ENCODE data around the gene CENPP.

The CENPP gene

GRCh38 chr9:92482329-92482728 lies 156.6 kb downstream of the CENPP start, which contains the start of gene ASPN:
Gene ASPN, minus strand, starts transcription at chr9:92482506.
- DNase-seq: peak; percentile 76

DNA sequence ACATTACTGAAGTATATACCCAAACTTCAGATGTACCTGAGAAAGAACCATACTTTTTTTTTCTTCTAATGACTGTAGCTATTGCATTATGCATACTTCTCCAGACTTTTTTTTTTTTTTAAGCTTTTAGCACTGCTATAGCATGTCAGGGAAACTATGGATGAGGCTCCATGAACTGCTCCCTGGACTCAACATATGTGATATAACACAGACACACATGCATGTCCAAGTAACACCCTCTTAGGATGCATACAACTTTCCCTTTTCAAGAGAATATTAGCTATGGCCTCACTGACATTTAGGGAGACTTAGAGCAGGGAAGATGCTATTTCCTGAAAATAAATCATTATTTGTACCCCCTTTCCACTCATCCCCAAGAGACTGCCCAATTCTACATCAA lies 157.1 kb downstream of the CENPP start:
- no peak for DNase-seq

GRCh38 chr9:92483627-92484545 lies 158.1 kb downstream of the CENPP start:
- peak; percentile 48 for DNase-seq

GRCh38 chr9:92484563-92484962 lies 158.8 kb downstream of the CENPP start:
- DNase-seq: no peak

GRCh38 chr9:92486371-92486770 lies 160.6 kb downstream of the CENPP start:
- no peak for DNase-seq

DNA sequence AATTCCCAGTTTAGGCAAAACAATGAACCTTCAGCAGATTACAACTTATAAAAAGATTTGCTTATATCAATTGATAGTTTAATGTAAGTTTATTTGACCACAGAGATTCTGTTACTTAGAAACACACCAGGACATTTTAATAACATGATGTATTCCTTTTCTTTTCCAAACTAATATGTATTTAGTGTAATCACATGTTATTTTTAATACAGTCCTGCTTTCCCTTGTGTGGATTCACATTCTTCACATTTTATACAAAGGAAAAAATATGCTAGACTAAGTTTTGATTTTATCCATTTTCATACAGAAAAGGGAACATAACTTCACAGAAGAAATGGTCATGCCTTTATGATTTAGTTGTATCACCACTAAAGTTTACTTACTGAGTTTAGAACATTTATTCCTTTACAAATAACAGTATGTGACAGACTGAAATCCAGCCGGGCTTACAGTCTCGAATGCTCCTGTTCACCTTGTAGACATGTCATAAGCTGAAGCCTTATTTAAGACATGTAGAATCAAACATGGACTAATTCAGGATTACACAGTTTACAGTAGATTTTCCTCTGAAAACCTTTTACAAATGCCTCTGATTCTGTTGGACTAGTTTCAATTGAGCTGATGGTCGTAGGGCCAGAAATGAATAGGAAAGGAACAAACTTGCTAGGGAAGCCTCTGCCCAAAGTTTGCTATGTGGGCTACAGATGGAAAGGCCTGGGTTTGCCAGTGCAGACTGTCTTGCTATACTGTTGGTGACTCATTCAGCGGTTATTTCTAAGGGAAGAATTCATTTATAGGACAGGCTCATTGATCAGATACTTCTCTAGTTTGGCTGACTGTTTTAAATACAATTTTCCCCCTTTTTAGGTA lies 163.2 kb downstream of the CENPP start:
- DNase-seq: peak; percentile 75

DNA sequence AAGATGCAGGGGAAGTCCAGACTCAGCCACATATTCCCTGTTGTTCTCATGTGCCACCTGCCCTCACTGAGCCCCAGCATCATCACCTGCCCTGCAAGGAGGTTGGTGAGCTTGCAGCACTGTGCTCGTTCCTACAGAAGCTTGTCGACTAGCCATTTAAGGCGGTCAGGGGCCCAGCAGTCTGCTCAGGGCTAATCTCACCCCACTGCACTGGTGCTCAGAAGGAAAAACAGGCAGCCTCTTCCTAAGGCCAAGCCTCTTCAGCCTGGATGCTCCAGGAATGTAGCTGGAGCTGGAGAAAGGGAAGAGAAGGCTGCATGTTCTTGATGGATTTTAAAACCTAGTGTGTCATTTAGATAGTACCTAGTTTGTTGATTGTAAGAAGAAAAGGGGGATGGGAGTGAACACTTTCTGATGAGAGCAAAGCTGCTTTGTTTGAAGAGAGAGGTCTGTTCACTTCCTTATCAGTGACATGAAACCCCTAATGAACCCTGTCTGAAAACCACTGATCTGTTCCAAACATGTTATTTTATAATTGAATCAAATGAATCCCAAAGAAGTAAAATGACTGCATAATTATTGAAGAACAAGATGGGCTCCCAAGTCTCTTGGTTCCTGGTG lies 167.1 kb downstream of the CENPP start:
- DNase-seq: no peak

DNA sequence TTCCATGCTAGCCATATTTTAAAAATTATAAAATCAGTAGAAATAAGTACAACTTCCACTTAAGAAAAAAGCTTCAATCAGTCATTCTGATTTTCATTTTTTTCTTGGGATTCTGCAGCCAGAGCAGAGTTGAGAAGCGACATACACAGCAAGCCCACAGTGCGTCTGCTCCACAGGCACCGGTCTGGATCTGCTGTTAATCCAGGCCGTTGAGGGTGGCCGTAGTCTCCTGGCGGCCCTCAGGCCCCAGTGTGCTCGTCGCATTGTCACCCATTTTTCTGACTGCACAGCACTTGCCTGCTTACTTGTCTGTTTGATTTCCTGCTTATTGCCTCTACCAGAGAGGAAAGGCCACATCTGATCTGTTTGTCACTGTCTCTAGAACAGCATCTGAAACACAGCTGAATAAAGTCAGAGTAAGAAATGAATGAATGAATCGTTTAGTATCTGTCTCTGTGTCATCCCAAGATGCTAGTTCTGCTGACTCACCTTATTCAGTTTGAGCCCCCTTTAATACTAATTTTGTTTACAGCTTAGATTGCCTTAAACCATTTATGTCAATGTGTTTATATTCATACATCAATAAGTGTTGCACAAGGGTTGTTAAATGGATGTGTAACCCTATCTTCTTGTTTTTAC lies 168.1 kb downstream of the CENPP start:
- DNase-seq: no peak

- DNase-seq: peak; percentile 77
Observed at GRCh38 chr9:92494856-92495255, 169.1 kb downstream of the CENPP start.

DNA sequence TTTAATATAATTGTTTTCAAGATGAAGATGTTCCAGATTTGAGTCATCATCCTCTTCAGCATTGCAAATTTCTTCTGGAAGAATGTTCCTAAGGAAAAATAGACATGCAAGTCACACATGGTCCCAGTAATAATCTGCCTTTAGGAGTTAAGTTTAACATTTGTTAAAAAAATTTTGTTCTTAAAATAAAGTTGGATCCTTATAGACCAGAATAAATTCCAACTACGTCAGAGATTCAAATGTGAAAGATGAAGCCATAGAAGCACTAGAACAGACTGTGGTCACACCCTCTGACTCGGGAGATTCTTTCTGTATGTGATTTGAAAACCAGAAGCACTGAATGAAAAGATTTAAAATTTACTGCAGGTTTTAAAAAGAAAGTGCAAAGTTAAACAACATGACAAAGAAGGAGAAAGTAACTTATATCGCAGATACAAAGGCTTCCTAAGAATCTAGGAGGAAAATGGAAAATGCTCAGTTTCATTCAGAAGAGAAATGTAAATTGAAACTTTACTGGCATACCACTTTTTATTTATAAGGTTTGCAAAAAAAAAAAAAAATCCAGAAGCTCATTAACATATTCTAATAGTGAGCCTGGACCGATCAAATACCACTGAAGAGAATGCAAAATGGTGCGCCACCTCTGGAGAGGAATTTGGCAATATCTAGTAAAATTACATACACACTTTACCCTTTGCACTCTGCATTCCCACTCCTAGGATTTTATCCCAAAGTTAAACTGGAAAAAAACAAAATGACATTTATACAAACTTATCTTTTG lies 170.8 kb downstream of the CENPP start:
- DNase-seq: peak; percentile 65

DNA sequence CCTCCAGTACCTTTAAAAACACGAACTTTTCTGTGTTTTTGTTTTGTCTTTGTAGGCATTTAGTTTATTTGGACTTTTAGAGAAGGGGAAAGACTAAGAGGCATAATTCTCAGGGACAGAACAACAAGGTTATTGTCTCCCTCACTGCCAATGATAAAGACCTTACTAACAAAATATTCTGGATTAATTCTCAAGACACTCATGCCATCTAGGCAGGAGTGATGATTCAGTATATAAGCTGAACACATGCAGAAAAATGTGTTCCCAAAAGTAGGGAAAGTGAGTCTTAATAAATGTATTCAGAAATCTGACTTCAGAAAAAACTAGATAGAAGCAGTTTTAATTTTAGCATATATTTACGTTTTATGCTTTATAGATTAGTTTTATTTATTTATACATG lies 173.9 kb downstream of the CENPP start:
- peak; percentile 33 for DNase-seq

GRCh38 chr9:92500725-92501124 lies 175.0 kb downstream of the CENPP start:
- DNase-seq: no peak

- peak; percentile 28 for DNase-seq
Observed at GRCh38 chr9:92501671-92502393, 176.1 kb downstream of the CENPP start.

DNA sequence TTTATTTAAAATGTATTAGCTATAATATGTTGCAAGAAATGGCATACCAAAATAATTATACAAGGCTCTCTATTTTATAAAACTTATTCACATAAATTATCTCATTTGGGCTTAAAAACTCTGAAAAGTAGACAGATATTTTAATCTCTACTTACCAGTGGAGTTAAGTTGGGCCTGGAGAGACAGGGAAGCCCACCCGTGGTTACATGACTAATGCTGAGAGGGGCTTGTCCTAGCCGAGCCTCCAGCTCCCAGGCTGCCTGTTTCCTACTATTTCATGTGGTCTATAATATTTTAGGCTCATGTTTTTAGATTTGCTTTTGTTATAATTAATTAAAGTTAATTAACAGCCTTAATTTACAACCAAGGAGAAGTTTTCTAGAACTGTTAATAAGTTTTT lies 177.4 kb downstream of the CENPP start:
- no peak for DNase-seq

DNA sequence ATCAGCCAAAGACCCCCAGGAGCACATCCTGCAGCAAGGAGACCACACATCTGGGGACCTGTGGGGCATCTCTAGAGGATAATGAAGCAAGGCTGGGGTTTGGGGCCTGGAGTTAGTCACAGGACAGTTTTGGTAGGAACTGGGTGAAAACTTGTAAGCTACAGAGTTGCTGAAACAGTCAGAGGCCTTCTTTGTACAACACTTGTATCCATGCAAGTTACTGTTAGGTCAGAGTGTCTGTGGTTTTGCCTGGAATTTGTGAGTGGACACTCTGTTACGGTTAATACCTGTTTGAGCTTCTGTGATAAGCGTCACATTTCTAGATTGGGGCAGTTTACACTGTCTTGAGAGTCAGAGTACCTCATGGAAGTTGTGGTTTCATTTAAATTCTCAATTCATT lies 179.1 kb downstream of the CENPP start:
- DNase-seq: no peak

- DNase-seq: peak; percentile 99
Observed at GRCh38 chr9:92506184-92506857, 180.6 kb downstream of the CENPP start.

DNA sequence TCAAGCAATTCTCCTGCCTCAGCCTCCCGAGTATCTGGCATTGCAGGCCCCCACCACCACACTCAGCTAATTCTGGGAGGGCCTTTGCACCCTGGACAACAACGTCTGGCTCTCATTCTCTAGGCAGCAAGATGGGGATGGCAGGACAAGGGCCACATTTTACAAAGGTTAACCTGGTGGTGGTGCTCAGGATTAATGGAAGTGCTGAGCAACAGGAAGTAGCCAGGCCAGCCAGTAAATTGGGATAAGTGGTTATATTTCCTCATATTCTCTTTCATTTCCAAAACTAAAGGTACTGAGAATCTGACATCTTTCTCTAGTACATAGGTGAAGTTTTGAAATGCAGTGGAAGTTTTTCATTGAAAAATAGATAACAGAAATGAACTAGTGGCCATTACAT lies 181.3 kb downstream of the CENPP start:
- DNase-seq: peak; percentile 30

- no peak for DNase-seq
Observed at GRCh38 chr9:92507496-92507895, 181.7 kb downstream of the CENPP start.

DNA sequence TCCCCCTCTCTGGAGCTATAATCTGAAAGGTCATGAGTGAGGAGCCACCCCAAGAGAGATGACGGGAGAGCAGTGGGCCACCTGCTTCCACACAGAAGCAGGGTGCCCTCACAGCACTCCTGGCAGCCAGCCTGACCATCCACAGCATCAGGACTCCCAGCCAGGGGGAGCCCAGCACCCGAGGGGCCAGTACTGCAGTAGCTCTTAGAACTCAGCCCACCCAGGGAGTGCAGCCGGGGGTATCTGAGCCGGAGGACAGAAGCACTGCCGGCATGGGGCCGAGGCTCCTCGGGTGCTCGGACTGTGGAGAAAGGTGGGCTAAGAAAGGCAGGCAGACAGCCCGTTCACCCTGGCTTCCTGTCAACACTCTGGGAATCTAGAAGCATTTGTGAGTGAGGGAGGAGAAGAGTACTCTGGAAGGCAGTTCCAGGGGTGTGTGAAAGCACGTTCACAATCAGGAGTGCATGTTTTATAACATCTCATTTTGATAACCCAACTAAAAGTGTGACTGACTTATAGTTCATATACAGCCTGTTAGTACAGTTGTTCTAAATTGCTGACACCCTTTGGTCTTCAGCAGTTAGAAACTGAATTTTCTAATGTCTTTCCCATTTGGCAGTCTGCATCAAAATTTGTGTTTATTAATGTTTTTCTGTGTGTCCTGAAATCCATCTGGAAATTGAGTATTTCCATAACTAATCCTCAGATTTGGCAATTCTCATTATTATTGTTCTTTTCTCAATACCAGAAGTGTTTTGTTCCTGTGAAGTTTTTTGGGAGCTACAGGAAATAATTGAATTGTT lies 182.5 kb downstream of the CENPP start:
- DNase-seq: peak; percentile 33
